Measurements from ENCODE around the gene RCN2.
"Not testable (repeated sequence)": the region's sequence is repeated elsewhere in the genome, so short reads cannot be mapped to it uniquely, and the experiment has no call there.

Gene RCN2

GRCh38 chr15:76932135-76932966 lies 802 bp downstream of the RCN2 start:
- DNase-seq = peak; percentile 42

GRCh38 chr15:76935620-76936019 lies 4.1 kb downstream of the RCN2 start:
- no peak for DNase-seq

GRCh38 chr15:76936671-76937070 lies 5.1 kb downstream of the RCN2 start:
- DNase-seq = no peak

GRCh38 chr15:76938752-76939151 lies 7.2 kb downstream of the RCN2 start:
- no peak for DNase-seq

GRCh38 chr15:76939715-76940114 lies 8.2 kb downstream of the RCN2 start:
- no peak for DNase-seq

- DNase-seq = no peak
These were observed 10.1 kb downstream of the RCN2 start for GRCh38 chr15:76941636-76942035.

- DNase-seq = no peak
These were observed 10.8 kb downstream of the RCN2 start for GRCh38 chr15:76942331-76942730.

GRCh38 chr15:76945494-76946093 lies 14.0 kb downstream of the RCN2 start:
- DNase-seq = no peak

GRCh38 chr15:76947454-76947853 lies 15.9 kb downstream of the RCN2 start:
- no peak for DNase-seq

GRCh38 chr15:76951220-76951619 lies 19.7 kb downstream of the RCN2 start:
- DNase-seq = no peak

GRCh38 chr15:76953913-76954312 lies 22.4 kb downstream of the RCN2 start:
- no peak for DNase-seq

GRCh38 chr15:76954744-76955143 lies 23.2 kb downstream of the RCN2 start:
- no peak for DNase-seq

- DNase-seq = no peak
These were observed 29.9 kb downstream of the RCN2 start for GRCh38 chr15:76961268-76962011.

- DNase-seq = no peak
These were observed 30.9 kb downstream of the RCN2 start for GRCh38 chr15:76962337-76963013.

- peak; percentile 23 for DNase-seq
These were observed 32.0 kb downstream of the RCN2 start for GRCh38 chr15:76963596-76963995.

GRCh38 chr15:76964157-76964556 lies 32.6 kb downstream of the RCN2 start:
- DNase-seq = no peak

GRCh38 chr15:76966051-76966450 lies 34.5 kb downstream of the RCN2 start:
- not testable (repeated sequence) for DNase-seq

- no peak for DNase-seq
These were observed 35.5 kb downstream of the RCN2 start for GRCh38 chr15:76967067-76967466.

- DNase-seq = no peak
These were observed 36.8 kb downstream of the RCN2 start for GRCh38 chr15:76968306-76968705.

GRCh38 chr15:76972389-76973361 lies 41.1 kb downstream of the RCN2 start:
- no peak for DNase-seq

GRCh38 chr15:76973362-76973743 lies 41.8 kb downstream of the RCN2 start:
- peak; percentile 79 for DNase-seq

- DNase-seq = no peak
These were observed 42.4 kb downstream of the RCN2 start for GRCh38 chr15:76973906-76974305.

Data from NCI-H82 (cell line).